MM.1S (cell line): ENCODE measurements around the gene CUL3.

Experiments used
- EZH2phosphoT487 ChIP-seq: fragments of 300-600 bp; sonication (generic); IDR thresholded peaks from 2 replicates; pipeline ENCODE4 v1.6.1; 2018; ENCODE audit warnings: antibody characterized with exemption, low read length
- TF ChIP-seq, protein P1 (sequence below): fragments of 300-600 bp; sonication (generic); IDR thresholded peaks from 2 replicates; pipeline ENCODE4 v1.5.1; 2016; ENCODE audit warnings: antibody characterized with exemption, low read length, mixed read lengths

DNA sequence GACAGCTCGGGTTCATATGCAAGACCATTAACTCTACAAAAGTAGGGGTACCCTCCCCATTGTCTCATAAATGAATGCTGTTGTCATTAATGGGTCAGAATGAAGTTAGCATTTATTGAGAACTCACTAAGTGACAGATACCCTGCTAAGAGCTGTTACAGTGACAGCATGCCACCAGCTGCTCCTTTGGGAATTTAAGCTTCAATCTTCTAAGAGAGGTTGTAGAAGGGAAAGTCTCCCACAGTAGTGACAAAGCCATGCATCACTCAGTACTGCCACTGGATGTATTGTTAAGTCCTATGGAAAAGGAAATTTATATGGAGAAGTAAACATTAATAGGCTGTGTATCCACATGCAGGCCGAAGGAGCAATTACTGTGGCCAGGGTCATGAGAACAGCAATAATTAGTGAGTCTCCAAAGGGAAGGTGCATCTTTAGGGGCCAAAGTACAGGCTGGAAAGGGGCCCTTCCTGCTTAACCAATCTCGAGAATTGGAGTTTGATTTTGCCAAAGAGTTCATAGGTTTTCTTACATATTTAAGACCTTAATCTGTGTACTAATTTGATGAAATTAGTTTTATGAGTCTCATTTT is 118.8 kb downstream of the CUL3 start:
- TF ChIP-seq, protein P1, sequence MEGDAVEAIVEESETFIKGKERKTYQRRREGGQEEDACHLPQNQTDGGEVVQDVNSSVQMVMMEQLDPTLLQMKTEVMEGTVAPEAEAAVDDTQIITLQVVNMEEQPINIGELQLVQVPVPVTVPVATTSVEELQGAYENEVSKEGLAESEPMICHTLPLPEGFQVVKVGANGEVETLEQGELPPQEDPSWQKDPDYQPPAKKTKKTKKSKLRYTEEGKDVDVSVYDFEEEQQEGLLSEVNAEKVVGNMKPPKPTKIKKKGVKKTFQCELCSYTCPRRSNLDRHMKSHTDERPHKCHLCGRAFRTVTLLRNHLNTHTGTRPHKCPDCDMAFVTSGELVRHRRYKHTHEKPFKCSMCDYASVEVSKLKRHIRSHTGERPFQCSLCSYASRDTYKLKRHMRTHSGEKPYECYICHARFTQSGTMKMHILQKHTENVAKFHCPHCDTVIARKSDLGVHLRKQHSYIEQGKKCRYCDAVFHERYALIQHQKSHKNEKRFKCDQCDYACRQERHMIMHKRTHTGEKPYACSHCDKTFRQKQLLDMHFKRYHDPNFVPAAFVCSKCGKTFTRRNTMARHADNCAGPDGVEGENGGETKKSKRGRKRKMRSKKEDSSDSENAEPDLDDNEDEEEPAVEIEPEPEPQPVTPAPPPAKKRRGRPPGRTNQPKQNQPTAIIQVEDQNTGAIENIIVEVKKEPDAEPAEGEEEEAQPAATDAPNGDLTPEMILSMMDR, result no peak
- TF ChIP-seq EZH2phosphoT487, result no peak
